HFFc6 (cell line): Measurements from ENCODE around the gene AKAP3. TPM values are rescaled to one million over a fixed set of nuclear protein-coding genes. Genes with fewer than 3 reads are reported as not detected.

Source experiments
- DNase-seq: peaks from one replicate; pipeline ENCODE4 v3.0.0-alpha.2; 2018
- H3K27ac Mint-ChIP-seq: 2 replicates; pipeline ENCODE4 v1.8.0; 2020; ENCODE audit warnings: mild to moderate bottlenecking, mixed read lengths
- H3K27me3 Mint-ChIP-seq: 2 replicates; pipeline ENCODE4 v1.8.0; 2021; ENCODE audit warnings: mild to moderate bottlenecking, moderate library complexity, mixed read lengths; ENCODE audit not compliant: insufficient read depth
- H3K36me3 Mint-ChIP-seq: 2 replicates; pipeline ENCODE4 v1.8.0; 2021; ENCODE audit warnings: low read depth, mixed read lengths
- H3K4me1 Mint-ChIP-seq: 2 replicates; pipeline ENCODE4 v1.8.0; 2020; ENCODE audit warnings: low read depth, mixed read lengths
- H3K4me3 Mint-ChIP-seq: 2 replicates; pipeline ENCODE4 v1.8.0; 2020; ENCODE audit warnings: mild to moderate bottlenecking, moderate library complexity, mixed read lengths
- H3K9me3 Mint-ChIP-seq: 2 replicates; pipeline ENCODE4 v1.8.0; 2020; ENCODE audit warnings: mild to moderate bottlenecking, mixed read lengths
- CTCF ChIP-seq: fragments of 200-600 bp; sonication (generic); IDR thresholded peaks from 2 replicates; pipeline ENCODE4 v1.5.0; 2021; ENCODE audit warnings: antibody characterized with exemption, mild to moderate bottlenecking
- total RNA-seq, 6 experiments: library from RNA; stranded (reverse); fragmentation: NEBNext Ultra II Directional; extraction: Animal tissue kit (Norgen Biotek cat#: 25700); gene quantifications; 2 replicates in 1 of 6; 3 replicates in 5 of 6; pipeline ENCODE4 v1.2.3, GENCODE V29; 2021

The AKAP3 gene
- total RNA-seq, 6 experiments from 2014 or later, result 0.23 to 0.75 (median 0.42) TPM

GRCh38 chr12:4645023-4645422 is 3.8 kb downstream of the AKAP3 start:
- Mint-ChIP-seq H3K4me1 (peaks cover 20% of the 10 kb centered on the region), H3K36me3 (no peaks in the 10 kb centered on the region), H3K9me3 (no peaks in the 10 kb centered on the region), H3K4me3 (no peak overlapping the region), H3K27me3 (no peaks in the 10 kb centered on the region), H3K27ac (no peak overlapping the region)
- TF ChIP-seq CTCF, result no peak
- DNase-seq, result no peak

GRCh38 chr12:4643747-4644146 is 5.1 kb downstream of the AKAP3 start:
- Mint-ChIP-seq H3K27ac (no peak overlapping the region), H3K4me1 (peaks cover 13% of the 10 kb centered on the region), H3K9me3 (no peaks in the 10 kb centered on the region), H3K27me3 (no peaks in the 10 kb centered on the region), H3K4me3 (no peak overlapping the region), H3K36me3 (no peaks in the 10 kb centered on the region)
- DNase-seq, result no peak
- TF ChIP-seq CTCF, result no peak

- no peak overlapping the region for H3K27ac Mint-ChIP-seq
- TF ChIP-seq CTCF, result no peak
- peaks cover 10% of the 10 kb centered on the region for H3K27me3 Mint-ChIP-seq
- no peaks in the 10 kb centered on the region for H3K36me3 Mint-ChIP-seq
- no peak overlapping the region for H3K4me3 Mint-ChIP-seq
- no peaks in the 10 kb centered on the region for H3K9me3 Mint-ChIP-seq
- DNase-seq, result no peak
- H3K4me1 Mint-ChIP-seq, result no peaks in the 10 kb centered on the region
These were observed 18.6 kb downstream of the AKAP3 start for GRCh38 chr12:4630262-4630661.

- Mint-ChIP-seq H3K4me3 (no peak overlapping the region), H3K27me3 (peaks cover 10% of the 10 kb centered on the region), H3K27ac (no peak overlapping the region), H3K4me1 (no peaks in the 10 kb centered on the region), H3K36me3 (no peaks in the 10 kb centered on the region), H3K9me3 (no peaks in the 10 kb centered on the region)
- TF ChIP-seq CTCF, result no peak
- DNase-seq, result no peak
These were observed 20.4 kb downstream of the AKAP3 start for GRCh38 chr12:4628406-4628805.

DNA sequence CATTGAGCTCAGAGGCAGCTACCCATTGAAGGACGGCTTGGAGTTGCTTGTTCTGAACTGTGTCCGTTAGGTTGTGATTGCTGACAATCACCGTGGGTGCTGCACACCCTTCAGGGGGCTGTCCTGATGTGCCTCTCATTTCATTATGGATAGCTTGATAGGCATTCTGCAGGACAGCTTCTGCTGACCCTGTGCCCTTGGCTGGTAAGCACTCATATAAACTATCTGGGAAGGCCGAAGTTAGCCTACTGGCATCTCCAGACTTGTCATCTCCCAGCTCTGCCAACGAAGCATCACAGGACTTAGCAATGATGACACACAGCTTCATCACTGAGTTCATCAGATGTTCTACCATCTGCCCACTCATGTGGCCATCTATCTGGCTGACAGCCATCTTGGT is 22.3 kb downstream of the AKAP3 start:
- peaks cover 10% of the 10 kb centered on the region for H3K27me3 Mint-ChIP-seq
- H3K4me1 Mint-ChIP-seq, result no peaks in the 10 kb centered on the region
- TF ChIP-seq CTCF, result no peak
- no peaks in the 10 kb centered on the region for H3K36me3 Mint-ChIP-seq
- H3K27ac Mint-ChIP-seq, result no peak overlapping the region
- DNase-seq, result no peak
- no peaks in the 10 kb centered on the region for H3K9me3 Mint-ChIP-seq
- H3K4me3 Mint-ChIP-seq, result no peak overlapping the region

DNA sequence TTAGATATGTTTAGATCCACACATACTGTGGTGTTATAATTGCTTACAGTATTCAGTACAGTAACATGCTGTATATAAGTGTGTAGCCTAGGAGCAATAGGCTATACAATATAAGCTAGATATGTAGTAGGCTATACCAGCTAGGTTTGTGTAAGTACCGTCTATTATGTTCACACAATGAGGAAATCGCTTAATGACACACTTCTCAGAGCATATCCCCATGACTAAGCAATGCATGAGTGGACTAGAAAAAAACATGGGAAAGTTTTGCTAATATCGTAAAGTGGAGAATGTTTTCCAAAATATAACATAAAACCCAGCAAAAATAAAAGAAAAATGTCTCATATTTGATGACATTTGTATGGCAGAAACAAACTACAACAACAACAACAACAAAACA is 27.3 kb downstream of the AKAP3 start:
- no peak overlapping the region for H3K27ac Mint-ChIP-seq
- H3K27me3 Mint-ChIP-seq, result peaks cover 5% of the 10 kb centered on the region; the same call in 1 of the 2 replicates
- H3K9me3 Mint-ChIP-seq, result no peaks in the 10 kb centered on the region
- no peaks in the 10 kb centered on the region for H3K36me3 Mint-ChIP-seq
- no peak for DNase-seq
- no peak for TF ChIP-seq CTCF
- no peaks in the 10 kb centered on the region for H3K4me1 Mint-ChIP-seq
- H3K4me3 Mint-ChIP-seq, result no peak overlapping the region
